GM19463 (cell line): Measurements from ENCODE around the gene ADAMTS15.

Experiments used
- ATAC-seq: cut with Tn5 transposase; IDR thresholded peaks from one replicate; pipeline ENCODE4 v1.9.1; 2021; ENCODE audit warnings: mild to moderate bottlenecking, moderate library complexity; ENCODE audit not compliant: unreplicated experiment

ADAMTS15 gene

DNA sequence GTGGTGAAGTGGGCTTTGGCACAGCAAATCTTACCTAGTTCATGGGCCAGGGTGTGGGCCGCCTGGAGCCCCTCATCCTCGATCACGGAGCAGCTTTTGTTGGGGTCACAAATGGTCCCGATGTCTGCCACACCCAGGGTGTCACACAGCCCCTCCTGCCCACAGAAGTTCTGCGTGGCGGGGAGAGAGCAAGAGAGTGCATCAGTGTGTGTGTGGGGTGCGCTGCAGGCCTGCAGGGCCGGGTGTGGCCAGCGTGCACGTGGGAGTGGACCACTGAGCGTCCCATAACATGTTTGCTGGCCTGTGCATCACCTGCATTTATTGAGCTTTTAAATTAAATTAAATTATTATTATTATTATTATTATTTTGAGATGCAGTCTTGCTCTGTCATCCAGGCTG lies 31.5 kb upstream of the ADAMTS15 start:
- no peak for ATAC-seq

DNA sequence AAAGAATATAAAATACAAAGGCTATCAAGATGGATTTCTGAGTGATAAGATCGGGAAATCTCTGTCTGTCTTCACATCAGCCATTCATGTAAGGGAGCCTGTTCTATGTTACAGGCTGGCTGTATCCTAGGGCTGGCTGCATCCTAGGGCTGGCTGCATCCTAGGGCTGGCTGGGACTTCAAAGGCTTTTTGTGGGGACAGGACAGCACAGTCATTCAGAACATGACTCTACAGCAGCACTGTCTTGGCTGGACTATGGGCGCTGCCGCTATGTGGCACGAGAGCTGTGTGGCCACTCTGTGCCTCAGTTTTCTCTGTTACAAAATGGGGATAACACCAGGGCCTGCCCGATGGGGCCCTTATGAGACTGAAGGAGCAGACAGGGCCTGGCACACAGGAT lies 30.2 kb upstream of the ADAMTS15 start:
- ATAC-seq, result no peak

DNA sequence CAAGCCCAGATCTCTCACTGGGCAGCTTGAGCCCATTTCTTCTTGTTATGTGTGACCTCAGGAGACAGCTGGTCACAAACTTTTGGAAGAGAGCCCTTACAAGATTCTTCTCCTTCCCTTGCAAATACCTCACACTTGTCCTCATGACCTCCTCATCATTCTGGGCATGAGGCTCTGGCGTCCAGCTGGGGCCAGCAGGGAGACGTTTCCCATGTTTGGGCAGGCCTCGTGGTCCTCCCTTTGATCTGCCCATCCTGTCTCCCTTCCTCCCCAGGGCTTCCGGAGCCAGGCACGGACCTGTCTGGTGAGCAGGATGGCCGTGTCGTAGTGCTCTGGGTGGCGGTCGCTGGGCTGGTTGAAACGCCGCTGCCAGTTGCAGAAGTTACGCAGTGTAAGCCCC lies 29.7 kb upstream of the ADAMTS15 start:
- ATAC-seq, result no peak

DNA sequence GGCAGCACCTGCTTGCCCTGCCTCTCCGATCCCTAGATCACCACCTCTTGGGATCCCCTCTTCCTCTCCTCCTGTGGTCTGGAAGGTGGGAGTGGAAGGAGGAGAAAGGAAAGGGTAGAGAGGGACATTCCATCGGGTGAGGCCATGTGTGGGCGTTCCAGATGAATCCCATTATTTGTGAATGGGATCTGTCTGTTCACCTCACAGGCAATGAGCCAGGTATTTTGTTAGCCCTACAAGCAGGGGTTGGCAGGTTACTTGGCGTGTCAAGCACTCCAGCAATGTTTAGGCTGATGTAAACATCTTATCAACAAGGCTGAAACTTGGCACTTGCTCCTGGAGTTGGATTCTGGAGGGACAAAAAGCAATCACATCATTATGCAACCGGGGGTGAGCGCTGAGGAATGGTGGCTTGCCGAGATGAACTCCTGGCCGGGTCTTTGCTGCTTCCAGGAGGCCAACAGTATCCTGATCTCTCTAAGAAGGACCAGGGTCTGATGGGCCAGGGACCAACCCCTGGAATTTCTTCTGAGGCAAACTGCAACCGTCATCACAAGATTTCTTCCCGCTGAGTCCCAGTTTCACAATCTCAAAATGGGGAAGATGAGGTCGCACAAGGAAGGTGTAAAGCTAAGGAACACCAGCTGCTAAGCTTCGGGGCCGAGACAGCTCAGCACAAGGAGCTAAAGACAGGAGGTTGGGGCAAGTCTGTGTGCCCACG lies 27.8 kb upstream of the ADAMTS15 start:
- no peak for ATAC-seq

DNA sequence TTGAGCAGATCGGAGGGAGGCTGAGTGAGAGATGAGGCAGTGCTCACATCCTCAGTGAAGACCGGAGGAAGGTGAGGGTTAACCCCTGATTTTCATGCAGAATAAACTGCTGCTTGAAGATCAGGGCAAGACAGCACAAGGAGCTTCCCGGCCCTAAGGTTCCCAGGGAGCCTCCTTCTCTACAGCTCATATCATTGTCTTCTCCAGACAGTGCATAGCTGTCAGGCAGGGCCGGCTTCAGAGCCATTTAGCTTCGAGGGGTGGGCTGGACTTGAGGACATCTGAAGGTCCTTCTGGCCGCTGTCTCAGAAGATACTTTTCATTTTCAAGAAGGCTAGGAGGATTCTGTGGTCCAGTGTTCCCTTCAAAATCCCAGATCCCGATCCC lies 27.3 kb upstream of the ADAMTS15 start:
- no peak for ATAC-seq

DNA sequence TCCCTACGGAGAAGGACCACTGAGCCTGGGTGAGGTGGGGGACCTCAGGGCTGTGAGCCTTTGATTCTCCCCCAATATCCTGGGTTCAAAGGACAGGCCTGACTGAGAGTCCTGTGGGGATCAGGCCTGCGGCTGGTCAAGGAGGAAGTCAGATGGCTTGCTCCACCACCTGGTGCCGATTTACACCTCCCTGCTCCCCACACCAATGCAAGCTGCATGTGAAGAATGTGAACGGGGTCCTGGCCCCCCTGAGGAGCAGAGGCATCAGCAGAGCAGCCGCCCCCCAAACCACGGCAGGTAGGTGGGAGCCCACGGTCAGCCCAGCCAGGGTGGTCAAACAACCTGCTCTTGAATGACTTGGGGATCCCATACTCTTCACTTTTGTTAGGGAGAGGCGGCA lies 26.7 kb upstream of the ADAMTS15 start:
- ATAC-seq, result no peak

DNA sequence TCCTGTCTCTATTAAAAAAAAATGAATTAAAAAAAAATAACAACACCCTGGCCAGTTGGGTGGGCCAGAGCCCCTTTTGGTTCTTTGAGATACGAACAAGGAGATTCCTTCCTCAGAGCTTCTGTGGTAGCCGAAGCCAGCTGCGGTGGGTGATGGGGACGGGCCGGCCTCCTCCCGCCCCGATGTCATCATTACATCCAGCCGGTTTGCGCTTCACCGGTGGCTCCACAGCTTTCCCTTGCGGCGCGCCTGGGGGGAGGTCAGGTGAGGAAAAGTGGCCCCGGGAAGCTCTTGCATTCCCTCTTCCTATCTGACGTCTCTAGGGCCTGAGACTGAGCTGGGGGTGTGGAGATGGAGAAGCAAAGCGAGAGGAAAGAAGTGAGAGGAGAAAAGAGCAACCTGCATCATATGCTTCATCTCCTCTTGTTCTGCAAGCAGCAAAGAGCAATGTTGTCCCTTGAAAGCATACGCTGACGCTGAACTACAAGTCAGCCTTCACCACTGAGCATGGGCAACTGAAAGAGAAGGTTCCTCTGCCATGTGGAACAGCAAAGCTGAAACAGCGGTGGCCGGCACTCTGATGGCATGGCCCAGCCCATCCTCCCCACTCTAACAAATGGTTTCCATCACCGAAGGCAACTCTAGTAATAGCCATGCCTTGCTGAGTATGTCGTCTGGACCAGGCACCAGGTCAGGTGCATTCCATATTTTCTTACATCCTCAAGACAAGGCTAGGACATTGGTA lies 26.0 kb upstream of the ADAMTS15 start:
- ATAC-seq, result no peak

DNA sequence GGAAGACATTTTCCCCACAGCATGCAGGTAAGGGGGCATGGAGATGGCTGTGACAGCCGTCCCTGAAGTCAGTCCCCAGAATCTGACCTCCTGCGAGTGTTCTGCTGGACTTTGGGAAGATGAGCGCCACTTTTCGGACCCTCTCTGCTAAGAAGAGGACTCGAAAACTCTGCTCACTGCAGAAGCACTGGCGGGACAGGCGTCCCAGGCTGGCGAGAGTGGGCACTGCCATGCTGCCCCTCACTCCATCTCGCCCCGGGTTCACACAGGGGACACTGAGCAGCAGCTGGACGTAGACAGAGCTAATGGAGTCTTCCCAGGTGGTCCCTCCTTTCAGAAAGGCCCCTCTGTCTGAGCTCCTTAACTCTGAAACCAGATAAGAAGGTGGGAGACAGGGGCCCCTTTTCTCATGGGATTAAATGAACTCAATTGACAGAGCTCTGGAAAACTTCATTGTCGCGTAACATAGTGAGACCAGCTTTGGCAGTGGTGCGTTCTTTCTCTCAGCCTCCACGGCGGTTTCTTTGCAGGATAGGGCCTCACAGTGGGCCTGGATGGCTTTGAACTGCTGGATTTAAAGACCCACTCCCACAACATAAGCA lies 24.8 kb upstream of the ADAMTS15 start:
- no peak for ATAC-seq

DNA sequence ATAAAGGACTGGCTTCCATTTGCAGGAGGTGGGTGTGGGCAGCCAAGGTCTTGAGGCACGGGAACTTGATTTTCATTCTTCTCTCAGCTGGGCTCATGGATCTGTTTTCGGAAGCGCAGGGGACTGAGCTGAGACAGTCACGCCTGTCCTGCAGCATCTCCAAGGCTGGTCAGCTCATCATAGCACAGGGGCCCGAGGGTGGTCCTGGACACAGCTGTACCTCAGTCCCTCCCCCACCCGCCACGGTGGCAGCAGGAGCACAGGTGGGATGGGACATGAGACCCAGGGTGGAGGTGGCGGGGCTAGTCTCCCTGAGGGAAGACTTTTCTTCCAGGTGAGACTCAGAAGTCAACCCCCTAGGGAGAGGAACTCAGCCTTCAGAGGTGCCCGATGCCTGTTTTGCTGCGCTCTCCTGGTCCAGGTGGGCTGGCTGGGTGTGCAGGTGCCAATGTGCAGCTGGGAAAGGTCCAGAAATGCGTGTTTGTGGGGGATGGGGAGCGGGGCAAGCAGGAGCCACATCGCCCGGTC lies 23.8 kb upstream of the ADAMTS15 start:
- no peak for ATAC-seq

DNA sequence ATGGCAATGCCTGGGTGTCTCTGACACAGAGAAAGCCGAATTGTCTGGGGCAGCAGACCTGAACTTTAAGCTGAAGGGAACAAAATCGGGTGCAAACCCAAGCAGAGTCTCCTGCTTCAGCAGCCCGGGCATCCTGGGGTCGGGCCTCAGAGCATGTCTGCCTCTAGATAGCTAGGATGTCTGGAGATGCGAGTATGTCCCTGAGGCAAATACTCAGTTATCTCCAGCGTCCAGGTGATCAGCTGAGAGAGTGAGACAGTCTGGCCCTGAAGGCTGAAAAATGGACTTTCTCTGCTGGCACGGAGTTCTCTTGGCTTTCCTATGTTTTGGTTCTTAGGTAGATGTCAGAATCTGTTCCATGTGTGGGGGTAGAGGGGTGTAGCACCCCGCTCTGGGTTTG lies 23.3 kb upstream of the ADAMTS15 start:
- ATAC-seq, result no peak

DNA sequence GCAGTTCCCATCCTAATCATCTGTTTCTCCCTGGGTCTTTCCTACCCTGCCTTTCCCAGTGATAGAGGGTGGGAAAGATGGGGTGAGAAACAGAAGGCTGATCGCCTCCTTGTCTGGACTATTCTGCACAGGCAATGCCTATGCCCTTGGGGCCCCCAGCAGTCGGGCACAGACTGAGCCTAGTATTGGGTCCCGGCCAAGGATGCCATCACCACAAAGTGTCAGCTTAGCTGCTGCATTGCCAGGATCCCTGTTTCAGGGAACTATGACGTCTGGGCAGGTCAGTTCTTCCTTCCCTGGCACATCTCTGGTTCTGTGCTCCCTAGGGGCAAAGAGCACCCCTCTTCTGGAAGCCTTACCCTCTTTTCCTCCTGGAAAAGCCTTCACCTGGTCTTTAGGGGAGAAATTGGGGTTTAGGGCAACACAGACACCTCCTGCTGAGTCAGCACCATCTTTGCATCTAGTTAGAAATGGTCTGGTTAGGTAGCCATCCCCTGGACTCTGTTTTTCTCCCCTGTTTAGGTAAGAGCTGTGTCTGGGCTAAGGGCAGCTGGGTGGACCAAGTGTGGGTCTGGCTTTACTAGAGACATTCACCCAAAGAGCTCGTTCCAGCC lies 22.1 kb upstream of the ADAMTS15 start:
- ATAC-seq, result no peak

DNA sequence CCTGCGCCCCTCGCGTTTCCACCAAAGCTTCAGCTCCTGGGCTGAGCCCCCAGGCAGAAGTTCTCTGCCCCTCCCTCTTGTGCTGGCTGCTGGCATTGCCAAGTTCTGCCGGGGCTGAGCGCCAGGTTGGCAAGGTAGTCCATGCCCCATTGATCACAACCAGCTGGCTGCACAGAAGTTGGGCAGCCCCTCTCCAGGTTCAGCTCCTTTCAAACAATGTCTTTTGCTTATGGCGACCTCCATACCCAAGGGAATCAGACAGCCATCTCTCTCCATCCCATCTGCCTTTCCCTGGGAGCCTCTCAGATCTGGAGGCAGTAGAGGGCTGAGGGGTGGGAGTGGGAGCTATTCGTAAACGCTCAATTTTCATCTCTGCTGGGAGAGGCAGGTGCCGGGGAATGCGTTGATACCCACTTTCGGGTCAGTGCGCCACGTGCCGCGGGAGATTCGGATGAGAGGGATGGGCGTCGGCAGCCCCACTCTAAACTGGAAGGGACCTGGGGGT lies 21.6 kb upstream of the ADAMTS15 start:
- no peak for ATAC-seq

DNA sequence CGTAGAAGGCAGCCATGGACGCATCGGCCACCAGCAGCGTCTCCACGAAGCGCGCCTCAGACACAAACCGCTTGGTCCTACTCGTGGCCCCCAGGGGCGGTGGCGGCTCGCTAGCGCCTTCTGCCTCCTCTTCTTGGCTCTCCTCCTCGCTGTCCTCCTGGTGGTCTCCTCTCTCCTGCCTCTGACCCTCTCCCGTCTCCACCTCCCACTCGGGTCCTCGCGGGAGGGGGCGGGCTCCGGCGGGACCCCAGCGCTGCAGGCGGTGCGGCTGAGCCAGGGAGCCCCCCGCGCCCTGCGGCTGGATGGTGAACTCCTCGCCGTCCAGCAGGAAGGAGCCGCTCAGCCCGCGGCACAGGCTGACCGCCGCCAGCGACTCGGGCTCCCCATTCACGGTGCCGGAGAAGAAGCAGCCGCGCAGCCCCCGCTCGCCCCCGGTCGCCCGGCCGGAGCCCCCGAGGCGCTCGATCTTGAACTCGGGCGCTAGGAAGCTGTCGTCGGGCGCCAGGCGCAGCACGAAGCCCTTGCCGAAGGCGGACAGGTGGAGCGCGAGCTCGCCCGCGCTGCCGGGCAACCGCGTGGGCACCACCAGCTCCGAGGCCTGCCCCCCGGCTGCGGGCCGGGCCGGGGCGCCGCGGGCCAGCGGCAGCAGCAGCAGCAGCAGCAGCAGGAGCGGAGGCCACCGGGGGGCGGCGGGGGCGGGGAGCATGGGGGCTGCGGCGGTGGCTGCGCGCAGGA lies 20.7 kb upstream of the ADAMTS15 start:
- no peak for ATAC-seq

DNA sequence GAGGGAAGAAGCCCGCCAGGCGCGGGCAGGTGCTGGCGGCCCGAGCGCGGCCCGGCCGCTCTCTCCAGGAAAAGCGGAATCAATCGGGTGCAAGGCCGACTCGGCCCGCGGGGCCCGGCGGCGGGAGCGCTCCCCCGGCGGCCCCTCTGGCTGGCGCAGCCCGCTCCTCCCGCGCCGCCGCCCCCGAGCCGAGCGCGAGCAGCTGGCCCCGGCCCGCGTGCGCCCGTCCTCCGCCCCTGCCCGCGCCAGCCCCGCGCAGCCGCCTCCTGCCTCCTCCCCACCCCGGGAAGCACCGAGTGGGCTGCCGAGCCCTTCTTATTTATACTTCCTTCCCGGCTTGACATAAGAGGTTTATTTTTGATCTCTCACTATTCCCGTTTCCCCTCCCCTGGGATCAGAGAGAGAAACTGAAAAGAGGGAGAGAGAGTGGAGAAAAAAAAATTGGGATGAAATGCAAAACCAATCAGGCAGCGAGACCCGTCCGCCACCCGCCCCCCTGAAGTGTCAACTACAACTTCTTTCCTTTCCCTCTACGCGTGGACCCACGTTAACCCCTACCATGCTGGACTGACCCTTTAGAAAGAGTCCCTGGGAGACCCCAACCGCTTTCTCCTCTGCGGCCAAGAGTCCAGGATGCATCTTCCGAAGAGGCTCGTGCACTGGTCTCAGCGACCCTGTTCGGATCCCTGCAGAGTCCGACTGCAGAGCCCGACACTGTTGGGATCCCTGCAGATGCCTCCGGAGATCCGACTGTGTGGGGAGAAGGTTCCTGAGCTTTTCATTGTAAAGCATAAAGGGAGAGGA lies 19.9 kb upstream of the ADAMTS15 start, which contains the start of gene ADAMTS8:
Gene ADAMTS8, minus strand, starts transcription at position 294 of the 804 bp plus-strand sequence. CDS start 323 bp downstream, outside the sequence.
- ATAC-seq, result no peak

DNA sequence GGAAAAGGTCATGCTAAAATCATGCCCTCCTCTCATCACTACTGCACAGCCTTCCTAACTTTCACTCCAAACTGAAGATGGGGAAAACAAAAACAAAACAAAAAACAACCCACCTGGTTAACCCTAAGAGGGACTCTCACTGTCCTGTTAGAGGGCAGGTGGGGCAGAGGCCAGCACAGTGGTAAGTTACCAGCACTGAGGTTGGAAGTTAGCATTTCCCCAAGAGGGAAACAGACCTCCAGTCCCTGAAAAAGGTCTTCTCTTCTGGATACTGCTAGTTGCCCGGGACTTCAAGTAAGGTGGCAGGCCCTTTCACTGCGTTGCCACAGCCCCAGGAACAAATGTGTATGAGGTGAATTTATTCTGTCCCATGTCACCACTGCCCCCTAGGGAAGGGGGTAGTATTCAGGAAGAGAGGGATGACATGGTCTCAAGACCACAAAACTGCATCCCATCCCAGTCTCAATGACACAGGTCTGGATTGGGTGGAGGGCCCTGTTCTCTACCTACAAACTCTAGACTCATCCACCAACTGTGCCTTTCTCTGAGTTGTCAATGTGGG lies 19.2 kb upstream of the ADAMTS15 start:
- no peak for ATAC-seq

DNA sequence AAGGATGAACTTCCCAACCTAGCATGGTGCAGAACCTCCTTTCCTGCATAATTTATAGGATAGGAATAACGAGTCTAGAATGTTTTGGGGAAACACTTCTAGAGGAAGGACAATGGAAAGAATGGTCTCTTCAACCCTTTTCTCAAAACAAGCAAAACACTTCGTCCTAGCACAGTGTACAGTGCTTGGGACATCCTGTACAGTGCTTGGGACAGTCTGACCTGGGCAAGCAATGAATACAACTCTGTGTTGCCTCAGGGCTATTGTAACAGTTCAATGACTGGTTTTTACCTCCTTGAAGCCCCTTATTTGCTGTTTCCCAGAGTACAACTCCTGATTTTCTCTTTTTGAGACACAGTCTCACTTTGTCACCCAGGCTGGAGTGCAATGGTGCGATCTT lies 18.5 kb upstream of the ADAMTS15 start:
- ATAC-seq, result no peak

DNA sequence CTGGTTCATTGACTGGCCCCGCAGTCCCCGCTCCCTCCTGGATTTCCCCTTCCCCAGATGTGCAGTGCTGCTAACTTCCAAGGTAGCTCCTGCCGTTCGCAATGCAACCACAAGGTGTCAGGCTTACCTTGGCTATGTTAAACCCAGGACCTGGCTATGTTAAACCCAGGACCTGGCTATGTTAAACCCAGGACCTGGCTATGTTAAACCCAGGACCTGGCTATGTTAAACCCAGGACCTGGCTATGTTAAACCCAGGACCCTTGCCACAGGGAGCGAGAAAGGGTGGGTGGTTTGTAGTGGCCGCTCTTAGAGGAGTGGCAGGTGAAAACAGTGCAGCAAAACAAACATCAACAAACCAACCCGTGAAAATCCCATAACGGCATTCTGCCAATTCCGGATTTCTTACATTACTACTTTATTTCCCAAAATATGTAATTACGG lies 17.1 kb upstream of the ADAMTS15 start:
- peak; percentile 59 for ATAC-seq

DNA sequence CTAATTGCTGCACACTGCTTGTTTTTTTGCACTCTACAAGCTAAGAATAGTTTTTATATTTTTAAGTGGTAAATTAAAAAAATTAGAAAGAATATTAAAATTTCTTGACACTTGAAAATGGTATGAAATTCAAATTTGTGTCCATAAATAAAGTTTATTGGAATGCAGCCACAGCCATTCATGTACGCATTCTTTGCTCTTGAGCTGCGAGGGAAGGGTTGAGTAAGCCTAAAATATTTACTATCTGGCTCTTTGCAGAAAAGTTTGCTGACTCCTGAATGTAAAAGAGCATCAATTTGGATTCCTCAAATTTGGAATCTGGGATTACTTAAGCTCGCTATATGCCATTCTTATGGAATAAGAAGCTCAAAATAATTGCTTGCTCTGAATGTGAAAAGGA lies 16.6 kb upstream of the ADAMTS15 start:
- no peak for ATAC-seq

DNA sequence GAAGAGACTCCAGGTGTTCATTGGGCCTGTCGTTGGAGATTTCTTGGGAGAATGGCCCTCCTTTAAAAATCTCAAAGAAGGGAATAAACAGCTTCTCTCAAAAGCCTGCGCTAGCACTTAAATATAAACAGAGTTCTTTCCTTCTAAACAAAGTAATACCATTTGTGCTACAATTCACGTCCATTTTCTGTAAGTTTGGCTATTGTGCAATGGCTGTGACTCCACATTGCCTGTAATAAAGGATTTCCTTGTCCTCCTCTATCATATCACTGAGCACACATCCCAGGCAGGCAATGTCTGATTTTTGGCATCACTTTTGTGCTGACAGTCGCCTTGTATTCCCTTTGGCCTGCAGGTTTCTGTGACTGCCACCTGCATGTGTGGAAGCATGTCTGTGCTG lies 15.1 kb upstream of the ADAMTS15 start:
- ATAC-seq, result no peak
